ENCODE results near the gene NFKB1.

DNA sequence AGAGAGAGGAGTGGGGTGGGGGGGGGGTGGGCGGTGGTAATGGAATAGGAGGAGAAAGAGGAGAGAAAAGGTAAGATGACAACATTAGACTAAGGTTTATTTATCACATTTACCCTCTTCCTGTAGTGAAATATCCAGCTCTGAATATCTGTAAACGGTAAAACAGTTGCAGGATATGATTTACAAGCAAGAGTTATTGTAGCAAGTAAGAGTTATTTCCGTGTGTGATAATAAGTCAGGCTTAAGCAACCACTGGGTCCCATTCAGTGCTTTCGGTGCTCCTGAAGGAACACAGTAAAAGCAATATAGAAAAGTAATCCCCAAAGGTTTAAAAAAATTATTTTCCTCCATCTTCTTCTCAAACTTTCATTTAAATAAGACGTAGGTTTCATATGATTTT lies 156.0 kb downstream of the NFKB1 start:
- TF ChIP-seq, protein P1, sequence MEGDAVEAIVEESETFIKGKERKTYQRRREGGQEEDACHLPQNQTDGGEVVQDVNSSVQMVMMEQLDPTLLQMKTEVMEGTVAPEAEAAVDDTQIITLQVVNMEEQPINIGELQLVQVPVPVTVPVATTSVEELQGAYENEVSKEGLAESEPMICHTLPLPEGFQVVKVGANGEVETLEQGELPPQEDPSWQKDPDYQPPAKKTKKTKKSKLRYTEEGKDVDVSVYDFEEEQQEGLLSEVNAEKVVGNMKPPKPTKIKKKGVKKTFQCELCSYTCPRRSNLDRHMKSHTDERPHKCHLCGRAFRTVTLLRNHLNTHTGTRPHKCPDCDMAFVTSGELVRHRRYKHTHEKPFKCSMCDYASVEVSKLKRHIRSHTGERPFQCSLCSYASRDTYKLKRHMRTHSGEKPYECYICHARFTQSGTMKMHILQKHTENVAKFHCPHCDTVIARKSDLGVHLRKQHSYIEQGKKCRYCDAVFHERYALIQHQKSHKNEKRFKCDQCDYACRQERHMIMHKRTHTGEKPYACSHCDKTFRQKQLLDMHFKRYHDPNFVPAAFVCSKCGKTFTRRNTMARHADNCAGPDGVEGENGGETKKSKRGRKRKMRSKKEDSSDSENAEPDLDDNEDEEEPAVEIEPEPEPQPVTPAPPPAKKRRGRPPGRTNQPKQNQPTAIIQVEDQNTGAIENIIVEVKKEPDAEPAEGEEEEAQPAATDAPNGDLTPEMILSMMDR (IDR thresholded peaks at IDR 0.05; ENCODE audit: low read depth, low read length): no peak
- no peak for TF ChIP-seq EZH2phosphoT487 (IDR thresholded peaks at IDR 0.05; ENCODE audit: low read depth)
